Tibial nerve (tissue), 3 donors: ENCODE measurements around the gene ATAD1.

ENCODE experiments used
- POLR2A ChIP-seq, 2 donors: fragments of 450-650 bp; IDR thresholded peaks; one replicate each; pipeline ENCODE4 v1.6.1; 2017; ENCODE audit warnings: antibody characterized with exemption in 2 of 2, mild to moderate bottlenecking in 2 of 2, moderate library complexity in 2 of 2
- TF ChIP-seq, protein P1 (sequence below), 5 experiments: fragments of 200-600 bp in 3 of 5; fragments of 450-650 bp in 2 of 5; sonication (generic) in 3 of 5; IDR thresholded peaks; one replicate each; pipeline ENCODE4 v1.5.1; 2016 to 2019; ENCODE audit warnings: antibody characterized with exemption in 5 of 5, mild to moderate bottlenecking in 3 of 5, moderate library complexity in 2 of 5

DNA sequence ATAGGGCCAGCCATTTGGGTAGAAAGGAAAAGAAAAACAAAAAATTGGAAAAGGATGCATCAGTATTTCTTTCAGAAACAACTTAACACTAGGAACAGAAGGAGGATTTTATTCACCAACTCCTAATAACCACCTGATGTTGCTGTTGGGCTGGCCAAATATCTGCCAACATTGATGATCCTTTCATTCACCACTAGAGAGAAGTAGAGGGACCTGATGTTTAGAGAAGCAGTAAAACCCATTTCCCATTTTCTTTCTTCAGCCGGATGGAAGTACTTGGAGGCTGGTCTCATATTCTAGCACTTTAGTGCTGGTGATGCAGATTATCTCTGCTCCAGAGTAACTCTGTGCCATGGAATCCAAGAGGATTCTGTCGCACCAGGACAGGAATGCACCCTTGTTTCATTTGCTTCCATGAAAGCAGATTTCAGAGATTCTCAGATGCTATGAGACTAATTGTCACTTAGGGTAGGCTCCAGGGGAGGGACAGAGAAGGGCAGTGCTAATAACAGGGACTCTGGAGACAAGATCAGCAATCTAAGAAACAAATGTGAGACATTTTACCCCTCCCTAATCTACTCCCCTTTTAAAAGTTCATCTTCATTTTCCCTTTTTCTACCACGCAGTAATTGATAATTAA, 42.2 kb upstream of the ATAD1 start:
- TF ChIP-seq, protein P1, sequence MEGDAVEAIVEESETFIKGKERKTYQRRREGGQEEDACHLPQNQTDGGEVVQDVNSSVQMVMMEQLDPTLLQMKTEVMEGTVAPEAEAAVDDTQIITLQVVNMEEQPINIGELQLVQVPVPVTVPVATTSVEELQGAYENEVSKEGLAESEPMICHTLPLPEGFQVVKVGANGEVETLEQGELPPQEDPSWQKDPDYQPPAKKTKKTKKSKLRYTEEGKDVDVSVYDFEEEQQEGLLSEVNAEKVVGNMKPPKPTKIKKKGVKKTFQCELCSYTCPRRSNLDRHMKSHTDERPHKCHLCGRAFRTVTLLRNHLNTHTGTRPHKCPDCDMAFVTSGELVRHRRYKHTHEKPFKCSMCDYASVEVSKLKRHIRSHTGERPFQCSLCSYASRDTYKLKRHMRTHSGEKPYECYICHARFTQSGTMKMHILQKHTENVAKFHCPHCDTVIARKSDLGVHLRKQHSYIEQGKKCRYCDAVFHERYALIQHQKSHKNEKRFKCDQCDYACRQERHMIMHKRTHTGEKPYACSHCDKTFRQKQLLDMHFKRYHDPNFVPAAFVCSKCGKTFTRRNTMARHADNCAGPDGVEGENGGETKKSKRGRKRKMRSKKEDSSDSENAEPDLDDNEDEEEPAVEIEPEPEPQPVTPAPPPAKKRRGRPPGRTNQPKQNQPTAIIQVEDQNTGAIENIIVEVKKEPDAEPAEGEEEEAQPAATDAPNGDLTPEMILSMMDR (IDR thresholded peaks at IDR 0.05), result peak; percentile 42 to 80 (median 50)
- no peak for TF ChIP-seq POLR2A (IDR thresholded peaks at IDR 0.05)
